ENCODE results near the gene CDK14.

Gene CDK14

GRCh38 chr7:90994121-90994520, 398.0 kb downstream of the CDK14 start:
- no peak for DNase-seq

GRCh38 chr7:90994601-90995000, 398.5 kb downstream of the CDK14 start:
- DNase-seq = no peak

- no peak for DNase-seq
These were observed 399.9 kb downstream of the CDK14 start for GRCh38 chr7:90995996-90996395.

GRCh38 chr7:90999989-91000979, 404.2 kb downstream of the CDK14 start:
- DNase-seq = no peak

- DNase-seq = no peak
These were observed 408.9 kb downstream of the CDK14 start for GRCh38 chr7:91005024-91005423.

- peak in 25 of 56 donors; percentile 1 to 40 (median 11) for DNase-seq
These were observed 409.7 kb downstream of the CDK14 start for GRCh38 chr7:91005841-91006240.

GRCh38 chr7:91007371-91007770, 411.2 kb downstream of the CDK14 start:
- no peak for DNase-seq

- no peak for DNase-seq
These were observed 417.0 kb downstream of the CDK14 start for GRCh38 chr7:91013078-91013477.

GRCh38 chr7:91019686-91020385, 423.7 kb downstream of the CDK14 start:
- no peak for DNase-seq

GRCh38 chr7:91020636-91021385, 424.7 kb downstream of the CDK14 start:
- DNase-seq = no peak

GRCh38 chr7:91021956-91022355, 425.8 kb downstream of the CDK14 start:
- no peak for DNase-seq

- DNase-seq = no peak
These were observed 429.8 kb downstream of the CDK14 start for GRCh38 chr7:91025906-91026390.

GRCh38 chr7:91029688-91030087, 433.6 kb downstream of the CDK14 start:
- DNase-seq = no peak

GRCh38 chr7:91030680-91031380, 434.7 kb downstream of the CDK14 start:
- DNase-seq = no peak

- DNase-seq = no peak
These were observed 435.6 kb downstream of the CDK14 start for GRCh38 chr7:91031757-91032156.

- peak in 3 of 56 donors; percentile 4 to 13 (median 7) for DNase-seq
These were observed 437.5 kb downstream of the CDK14 start for GRCh38 chr7:91033574-91033973.

- DNase-seq = peak in 32 of 56 donors; percentile 2 to 79 (median 20)
These were observed 438.6 kb downstream of the CDK14 start for GRCh38 chr7:91034459-91035368.

GRCh38 chr7:91039033-91039432, 442.9 kb downstream of the CDK14 start:
- DNase-seq = no peak

- DNase-seq = no peak
These were observed 445.0 kb downstream of the CDK14 start for GRCh38 chr7:91041141-91041540.

Data from amygdala (tissue), 56 donors.